Measurements from ENCODE around the gene TRIM69.

TRIM69 gene

DNA sequence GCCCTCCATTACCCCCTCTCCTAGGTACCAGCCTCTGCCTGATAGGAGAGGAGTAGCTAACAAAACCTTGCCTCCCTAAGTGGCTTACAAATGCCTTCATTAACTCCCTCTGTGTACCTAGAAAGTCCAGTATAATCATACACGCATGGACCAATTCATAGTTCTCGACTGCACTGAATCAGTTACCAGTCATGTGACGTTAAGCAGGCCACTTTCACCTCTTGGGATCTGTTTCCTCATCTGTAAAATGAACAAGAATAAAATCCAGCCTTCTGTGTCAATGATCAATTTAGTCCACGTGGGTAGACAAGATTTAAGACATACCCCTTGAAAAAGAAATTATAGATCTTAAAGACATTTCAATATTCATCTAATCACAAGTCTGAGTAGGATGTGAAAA, 72.2 kb downstream of the TRIM69 start:
- no peak for DNase-seq (ENCODE audit: low read depth)

DNA sequence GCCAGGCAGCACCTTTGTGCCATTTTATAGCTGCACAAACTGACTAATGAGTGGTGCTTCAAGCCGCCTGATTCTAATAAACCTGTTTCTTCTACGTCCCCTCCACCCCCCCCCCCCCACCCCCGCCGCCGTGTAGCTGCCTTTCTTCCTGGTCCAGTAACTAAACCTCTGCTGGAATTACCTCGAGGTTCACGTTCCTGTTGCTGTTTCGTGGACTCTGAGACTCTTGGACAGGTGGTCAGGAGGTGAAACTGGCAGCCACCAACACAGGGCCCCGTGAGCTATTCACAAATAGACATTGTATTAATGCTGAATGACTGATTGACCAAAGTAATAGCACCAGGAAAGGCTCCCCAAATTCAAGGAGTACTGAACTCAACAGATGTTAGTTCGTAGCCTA, 73.9 kb downstream of the TRIM69 start:
- no peak for DNase-seq (ENCODE audit: low read depth)

DNA sequence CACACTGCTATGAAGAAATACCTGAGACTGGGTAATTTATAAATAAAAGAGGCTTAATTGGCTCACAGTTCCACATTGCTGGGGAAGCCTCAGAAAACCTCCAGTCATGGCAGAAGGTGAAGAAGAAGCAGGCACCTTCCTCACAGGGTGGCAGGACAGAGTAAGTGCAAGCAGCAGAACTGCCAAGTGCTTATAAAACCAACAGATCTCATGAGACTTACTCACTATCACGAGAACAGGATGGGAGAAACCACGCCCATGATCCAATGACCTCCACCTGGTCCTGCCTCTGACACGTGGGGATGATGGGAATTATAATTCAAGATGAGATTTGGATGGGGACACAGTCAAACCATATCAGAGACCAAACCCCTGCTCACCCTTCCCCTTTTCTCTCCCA, 75.0 kb downstream of the TRIM69 start:
- DNase-seq (ENCODE audit: low read depth), result no peak

DNA sequence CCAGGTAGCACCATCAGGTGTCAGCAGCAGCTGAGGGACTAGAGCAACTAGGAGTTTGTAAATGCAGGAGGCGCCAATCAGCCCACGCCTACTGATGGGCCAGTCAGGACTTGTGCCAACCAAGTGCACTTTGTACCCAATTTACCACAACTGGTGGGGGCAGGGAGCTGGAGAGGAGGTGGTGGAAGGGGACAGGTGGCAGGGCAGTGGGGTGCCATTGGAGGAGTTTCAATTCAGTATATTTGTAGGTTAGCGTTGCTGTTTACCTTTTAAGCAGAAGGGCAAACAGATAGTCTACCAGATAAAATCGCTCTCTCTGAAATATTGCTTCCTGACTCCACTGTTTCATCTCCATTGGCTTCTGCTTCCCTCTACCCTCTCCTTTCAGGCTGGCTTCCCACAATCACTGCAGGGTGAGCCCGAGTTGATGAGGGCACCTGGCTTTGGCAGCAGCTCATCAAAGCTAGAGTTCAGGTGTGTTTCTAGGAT, 75.7 kb downstream of the TRIM69 start:
- no peak for DNase-seq (ENCODE audit: low read depth)

DNA sequence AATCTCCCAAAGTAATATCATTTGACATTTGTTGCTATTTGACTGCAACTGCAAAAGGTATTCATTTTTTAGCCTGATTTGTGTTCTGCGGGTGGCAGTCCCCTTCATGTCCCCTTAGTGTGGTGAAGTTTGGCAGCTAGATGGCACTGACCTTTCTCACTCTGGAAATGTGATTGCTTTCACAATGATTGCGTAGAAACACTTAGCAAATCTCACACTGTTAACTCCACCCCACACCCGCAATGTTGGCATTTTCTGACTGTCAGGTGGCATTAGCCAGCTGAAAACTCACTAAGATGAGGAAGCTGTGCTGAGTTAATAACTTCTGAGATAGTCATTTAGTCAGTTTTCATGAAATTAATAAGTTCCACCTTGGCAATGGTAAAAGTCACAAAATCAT, 76.9 kb downstream of the TRIM69 start:
- DNase-seq (ENCODE audit: low read depth), result no peak
